ENCODE results near the gene SLC1A7. TPM values are rescaled to one million over a fixed set of nuclear protein-coding genes. Genes with fewer than 3 reads are reported as not detected.
"Not testable (repeated sequence)": the region's sequence is repeated elsewhere in the genome, so short reads cannot be mapped to it uniquely, and the experiment has no call there.

The SLC1A7 gene
- polyA plus RNA-seq (2013, experiment 1 of 2) = not detected
- not detected for polyA plus RNA-seq (2013, experiment 2 of 2)

GRCh38 chr1:53142226-53142853 is at the start of gene SLC1A7:
TSS of gene SLC1A7 (minus strand) at chr1:53142638. CDS start at chr1:53142449, 189 bp downstream.
- no peak within 1 kb of the TSS for H3K4me3 ChIP-seq (ENCODE audit: low read length)
- H3K9me3 ChIP-seq (ENCODE audit: insufficient read depth, low read depth, low read length) = peaks cover 8% of the 10 kb centered on the region
- 93% methylated on average over 21 of the region's 21 CpGs for WGBS
- peaks cover 8% of the 10 kb centered on the region; the same call in 1 of the 2 replicates for H3K4me1 ChIP-seq (ENCODE audit: insufficient read depth, low read length)
- H3K27ac ChIP-seq (ENCODE audit: low read depth, low read length) = no peak within 1 kb of the TSS
- H3K36me3 ChIP-seq (ENCODE audit: insufficient read depth, low read length) = no peaks in the 10 kb centered on the region
- no peaks in the 10 kb centered on the region for H3K27me3 ChIP-seq (ENCODE audit: insufficient read depth, low read length)
- no peak within 1 kb of the TSS for H3K9ac ChIP-seq (ENCODE audit: low read depth, low read length)

- no peak overlapping the region for H3K9ac ChIP-seq (ENCODE audit: low read depth, low read length)
Measured at GRCh38 chr1:53190210-53190611, 47.8 kb upstream of the SLC1A7 start.

GRCh38 chr1:53189061-53189460 is 46.6 kb upstream of the SLC1A7 start:
- H3K27me3 ChIP-seq (ENCODE audit: insufficient read depth, low read length) = no peaks in the 10 kb centered on the region
- H3K36me3 ChIP-seq (ENCODE audit: insufficient read depth, low read length) = no peaks in the 10 kb centered on the region
- no peaks in the 10 kb centered on the region for H3K4me1 ChIP-seq (ENCODE audit: insufficient read depth, low read length)
- H3K4me3 ChIP-seq (ENCODE audit: low read length) = no peak overlapping the region
- H3K9me3 ChIP-seq (ENCODE audit: insufficient read depth, low read depth, low read length) = no peaks in the 10 kb centered on the region
- no peak overlapping the region for H3K9ac ChIP-seq (ENCODE audit: low read depth, low read length)
- 81% methylated on average over 5 of the region's 5 CpGs for WGBS
- no peak overlapping the region for H3K27ac ChIP-seq (ENCODE audit: low read depth, low read length)

More at GRCh38 chr1:53190210-53190611, 47.8 kb upstream of the SLC1A7 start:
- Histone ChIP-seq H3K36me3 (ENCODE audit: insufficient read depth, low read length) (no peaks in the 10 kb centered on the region), H3K9me3 (ENCODE audit: insufficient read depth, low read depth, low read length) (no peaks in the 10 kb centered on the region), H3K4me1 (ENCODE audit: insufficient read depth, low read length) (no peaks in the 10 kb centered on the region), H3K27ac (ENCODE audit: low read depth, low read length) (no peak overlapping the region), H3K4me3 (ENCODE audit: low read length) (no peak overlapping the region), H3K27me3 (ENCODE audit: insufficient read depth, low read length) (peaks cover 3% of the 10 kb centered on the region; the same call in 1 of the 2 replicates)
- 78% methylated on average over 10 of the region's 10 CpGs for WGBS

- no peak overlapping the region for H3K27ac ChIP-seq (ENCODE audit: low read depth, low read length)
- H3K4me1 ChIP-seq (ENCODE audit: insufficient read depth, low read length) = no peaks in the 10 kb centered on the region
- H3K36me3 ChIP-seq (ENCODE audit: insufficient read depth, low read length) = no peaks in the 10 kb centered on the region
- H3K4me3 ChIP-seq (ENCODE audit: low read length) = no peak overlapping the region
- H3K9ac ChIP-seq (ENCODE audit: low read depth, low read length) = no peak overlapping the region
- no peaks in the 10 kb centered on the region for H3K27me3 ChIP-seq (ENCODE audit: insufficient read depth, low read length)
- no peaks in the 10 kb centered on the region for H3K9me3 ChIP-seq (ENCODE audit: insufficient read depth, low read depth, low read length)
- 91% methylated on average over 4 of the region's 4 CpGs for WGBS
Measured at GRCh38 chr1:53188099-53188498, 45.7 kb upstream of the SLC1A7 start.

GRCh38 chr1:53187401-53187800 is 45.0 kb upstream of the SLC1A7 start:
- no peaks in the 10 kb centered on the region for H3K27me3 ChIP-seq (ENCODE audit: insufficient read depth, low read length)
- H3K4me3 ChIP-seq (ENCODE audit: low read length) = no peak overlapping the region
- H3K27ac ChIP-seq (ENCODE audit: low read depth, low read length) = no peak overlapping the region
- WGBS = 90% methylated on average over 1 of the region's 1 CpG
- no peaks in the 10 kb centered on the region for H3K9me3 ChIP-seq (ENCODE audit: insufficient read depth, low read depth, low read length)
- no peak overlapping the region for H3K9ac ChIP-seq (ENCODE audit: low read depth, low read length)
- no peaks in the 10 kb centered on the region for H3K4me1 ChIP-seq (ENCODE audit: insufficient read depth, low read length)
- no peaks in the 10 kb centered on the region for H3K36me3 ChIP-seq (ENCODE audit: insufficient read depth, low read length)

GRCh38 chr1:53186533-53186932 is 44.1 kb upstream of the SLC1A7 start:
- no peak overlapping the region for H3K4me3 ChIP-seq (ENCODE audit: low read length)
- no peaks in the 10 kb centered on the region for H3K9me3 ChIP-seq (ENCODE audit: insufficient read depth, low read depth, low read length)
- H3K36me3 ChIP-seq (ENCODE audit: insufficient read depth, low read length) = no peaks in the 10 kb centered on the region
- H3K4me1 ChIP-seq (ENCODE audit: insufficient read depth, low read length) = no peaks in the 10 kb centered on the region
- no peaks in the 10 kb centered on the region for H3K27me3 ChIP-seq (ENCODE audit: insufficient read depth, low read length)
- WGBS = 82% methylated on average over 3 of the region's 3 CpGs
- H3K27ac ChIP-seq (ENCODE audit: low read depth, low read length) = no peak overlapping the region
- no peak overlapping the region for H3K9ac ChIP-seq (ENCODE audit: low read depth, low read length)

GRCh38 chr1:53185955-53186297 is 43.5 kb upstream of the SLC1A7 start:
- not testable (repeated sequence) for H3K4me3 ChIP-seq (ENCODE audit: low read length); H3K27me3 ChIP-seq (ENCODE audit: insufficient read depth, low read length); H3K36me3 ChIP-seq (ENCODE audit: insufficient read depth, low read length); H3K9me3 ChIP-seq (ENCODE audit: insufficient read depth, low read depth, low read length); H3K27ac ChIP-seq (ENCODE audit: low read depth, low read length); H3K4me1 ChIP-seq (ENCODE audit: insufficient read depth, low read length); H3K9ac ChIP-seq (ENCODE audit: low read depth, low read length)
- 83% methylated on average over 2 of the region's 2 CpGs for WGBS

- H3K36me3 ChIP-seq (ENCODE audit: insufficient read depth, low read length) = no peaks in the 10 kb centered on the region
- no peaks in the 10 kb centered on the region for H3K27me3 ChIP-seq (ENCODE audit: insufficient read depth, low read length)
- no peaks in the 10 kb centered on the region for H3K9me3 ChIP-seq (ENCODE audit: insufficient read depth, low read depth, low read length)
- 85% methylated on average over 6 of the region's 6 CpGs for WGBS
- no peak overlapping the region for H3K9ac ChIP-seq (ENCODE audit: low read depth, low read length)
- H3K27ac ChIP-seq (ENCODE audit: low read depth, low read length) = no peak overlapping the region
- H3K4me1 ChIP-seq (ENCODE audit: insufficient read depth, low read length) = no peaks in the 10 kb centered on the region
- H3K4me3 ChIP-seq (ENCODE audit: low read length) = no peak overlapping the region
Measured at GRCh38 chr1:53183095-53183990, 40.9 kb upstream of the SLC1A7 start.

- no peaks in the 10 kb centered on the region for H3K36me3 ChIP-seq (ENCODE audit: insufficient read depth, low read length)
- no peaks in the 10 kb centered on the region for H3K9me3 ChIP-seq (ENCODE audit: insufficient read depth, low read depth, low read length)
- H3K27ac ChIP-seq (ENCODE audit: low read depth, low read length) = no peak overlapping the region
- 78% methylated on average over 3 of the region's 3 CpGs for WGBS
- no peak overlapping the region for H3K4me3 ChIP-seq (ENCODE audit: low read length)
- H3K27me3 ChIP-seq (ENCODE audit: insufficient read depth, low read length) = no peaks in the 10 kb centered on the region
- no peaks in the 10 kb centered on the region for H3K4me1 ChIP-seq (ENCODE audit: insufficient read depth, low read length)
- H3K9ac ChIP-seq (ENCODE audit: low read depth, low read length) = no peak overlapping the region
Measured at GRCh38 chr1:53182716-53183094, 40.3 kb upstream of the SLC1A7 start.

GRCh38 chr1:53182111-53182593 is 39.7 kb upstream of the SLC1A7 start:
- H3K9me3 ChIP-seq (ENCODE audit: insufficient read depth, low read depth, low read length) = no peaks in the 10 kb centered on the region
- H3K9ac ChIP-seq (ENCODE audit: low read depth, low read length) = no peak overlapping the region
- H3K27ac ChIP-seq (ENCODE audit: low read depth, low read length) = no peak overlapping the region
- H3K27me3 ChIP-seq (ENCODE audit: insufficient read depth, low read length) = no peaks in the 10 kb centered on the region
- H3K4me1 ChIP-seq (ENCODE audit: insufficient read depth, low read length) = no peaks in the 10 kb centered on the region
- no peak overlapping the region for H3K4me3 ChIP-seq (ENCODE audit: low read length)
- WGBS = 33% methylated on average over 16 of the region's 16 CpGs
- H3K36me3 ChIP-seq (ENCODE audit: insufficient read depth, low read length) = no peaks in the 10 kb centered on the region

- no peaks in the 10 kb centered on the region for H3K27me3 ChIP-seq (ENCODE audit: insufficient read depth, low read length)
- peaks cover under 1% of the 10 kb centered on the region for H3K4me1 ChIP-seq (ENCODE audit: insufficient read depth, low read length)
- H3K36me3 ChIP-seq (ENCODE audit: insufficient read depth, low read length) = no peaks in the 10 kb centered on the region
Measured at GRCh38 chr1:53180951-53181350, 38.5 kb upstream of the SLC1A7 start.

More at GRCh38 chr1:53180951-53181350, 38.5 kb upstream of the SLC1A7 start:
- Histone ChIP-seq H3K4me3 (ENCODE audit: low read length) (no peak overlapping the region), H3K9ac (ENCODE audit: low read depth, low read length) (no peak overlapping the region), H3K27ac (ENCODE audit: low read depth, low read length) (no peak overlapping the region), H3K9me3 (ENCODE audit: insufficient read depth, low read depth, low read length) (no peaks in the 10 kb centered on the region)
- 93% methylated on average over 5 of the region's 5 CpGs for WGBS

Measured in HUES64 (cell line).